Activated CD8-positive, alpha-beta T cell treated with anti-CD3 and anti-CD28 coated beads for 36 hours (primary cell): Measurements from ENCODE around the gene PSD2. TPM values are rescaled to one million over a fixed set of nuclear protein-coding genes. Genes with fewer than 3 reads are reported as not detected.
A peak's percentile ranks its signal among the peaks of the same experiment; 100 is the strongest.

Experiments
- ATAC-seq: fragments of 200-7000 bp; cut with Tn5 transposase; one replicate; pipeline ENCODE4 v1.10.0; 2021; ENCODE audit warnings: mild to moderate bottlenecking, moderate library complexity
- CTCF ChIA-PET: fragments of 350-600 bp; sonication (Branson Sonifier 250); formaldehyde crosslinking; loops from one replicate; lab custom pipeline; 2021; ENCODE audit warnings: antibody characterized with exemption; lab: Charles Lee
- POLR2A ChIA-PET: fragments of 350-600 bp; sonication (Branson Sonifier 250); formaldehyde crosslinking; loops from one replicate; lab custom pipeline; 2021; ENCODE audit warnings: antibody characterized with exemption; lab: Charles Lee
- DNase-seq: peaks from one replicate; pipeline ENCODE4 v3.0.0-alpha.2; 2020
- H3K27ac Mint-ChIP-seq: one replicate; pipeline ENCODE4 v1.8.0; 2021; ENCODE audit warnings: mild to moderate bottlenecking, mixed read lengths
- H3K27me3 Mint-ChIP-seq: one replicate; pipeline ENCODE4 v1.8.0; 2021; ENCODE audit warnings: mixed read lengths
- H3K36me3 Mint-ChIP-seq: one replicate; pipeline ENCODE4 v1.8.0; 2021; ENCODE audit warnings: low read depth, mixed read lengths
- H3K4me1 Mint-ChIP-seq: one replicate; pipeline ENCODE4 v1.8.0; 2021; ENCODE audit warnings: low read depth, mixed read lengths
- H3K4me3 Mint-ChIP-seq: one replicate; pipeline ENCODE4 v1.8.0; 2021; ENCODE audit warnings: mild to moderate bottlenecking, moderate library complexity, mixed read lengths
- H3K9me3 Mint-ChIP-seq: one replicate; pipeline ENCODE4 v1.8.0; 2021; ENCODE audit warnings: mixed read lengths
- CTCF ChIP-seq: fragments of 200-600 bp; IDR thresholded peaks from one replicate; pipeline ENCODE4 v1.8.0; 2022; ENCODE audit warnings: antibody characterized with exemption, mild to moderate bottlenecking
- intact Hi-C: fragments of 100-400 bp; cut with micrococcal nuclease; formaldehyde crosslinking; loops from one replicate; pipeline ENCODE4 v1.10.0; 2022
- total RNA-seq, 2 experiments: library from RNA; stranded (reverse); gene quantifications; one replicate each; pipeline ENCODE4 v1.2.3, GENCODE V29; 2021

Gene PSD2
- total RNA-seq, 2 experiments from 2014 or later, result 0.14 TPM; not detected in 1

DNA sequence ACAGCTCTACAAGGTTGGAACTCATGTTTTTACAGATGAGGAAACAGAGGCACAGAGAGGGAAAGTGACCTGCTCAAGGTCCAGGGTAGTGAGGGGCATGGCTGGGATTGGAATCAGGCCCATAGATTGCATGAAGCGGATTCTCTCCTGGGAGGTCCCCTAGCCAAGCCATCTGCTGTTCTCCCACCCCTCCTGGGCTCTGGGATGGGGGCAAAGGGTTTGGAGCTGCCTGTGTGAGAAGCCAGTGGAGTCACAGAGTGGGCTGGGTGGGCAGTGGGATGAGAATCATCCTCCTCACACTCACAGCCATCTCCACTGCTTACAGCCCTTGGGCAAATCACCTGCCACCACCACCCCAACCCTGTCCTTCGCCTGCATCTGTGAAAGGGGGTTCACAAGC lies 38.6 kb upstream of the PSD2 start:
- no peaks in the 10 kb centered on the region for H3K36me3 Mint-ChIP-seq
- H3K27me3 Mint-ChIP-seq, result peaks cover 26% of the 10 kb centered on the region
- ATAC-seq (no peak), DNase-seq (no peak)
- peaks cover 38% of the 10 kb centered on the region for H3K4me1 Mint-ChIP-seq
- POLR2A ChIA-PET, result no interaction called here
- CTCF ChIA-PET, result interaction anchor here (1.4 to 2.4 kb wide), 3 partner anchors 9 to 121 kb away, joined by 3 to 21 read pairs (median 8); no protein-coding TSS in a partner anchor
- H3K9me3 Mint-ChIP-seq, result no peaks in the 10 kb centered on the region
- H3K4me3 Mint-ChIP-seq, result peak overlapping the region; percentile 17
- intact Hi-C loops, result no loop called here
- H3K27ac Mint-ChIP-seq, result no peak overlapping the region
- no peak for TF ChIP-seq CTCF

GRCh38 chr5:139757727-139758509 lies 37.7 kb upstream of the PSD2 start:
- DNase-seq (no peak), ATAC-seq (no peak)
- no peak overlapping the region for H3K4me3 Mint-ChIP-seq
- H3K27ac Mint-ChIP-seq, result no peak overlapping the region
- peaks cover 28% of the 10 kb centered on the region for H3K4me1 Mint-ChIP-seq
- intact Hi-C loops, result no loop called here
- TF ChIP-seq CTCF, result no peak
- H3K27me3 Mint-ChIP-seq, result peaks cover 21% of the 10 kb centered on the region
- H3K36me3 Mint-ChIP-seq, result no peaks in the 10 kb centered on the region
- CTCF ChIA-PET, result interaction anchor here (0.8 to 2.4 kb wide), 5 partner anchors 8 to 122 kb away, joined by 3 to 21 read pairs (median 3); no protein-coding TSS in a partner anchor
- POLR2A ChIA-PET, result interaction anchor here (1.5 to 2.8 kb wide), 3 partner anchors 10 to 126 kb away, joined by 3 to 15 read pairs (median 6); no protein-coding TSS in a partner anchor
- H3K9me3 Mint-ChIP-seq, result no peaks in the 10 kb centered on the region

- POLR2A ChIA-PET, result interaction anchor here (1.5 to 2.8 kb wide), 3 partner anchors 11 to 127 kb away, joined by 3 to 15 read pairs (median 6); no protein-coding TSS in a partner anchor
- CTCF ChIA-PET, result interaction anchor here (0.8 to 1.4 kb wide), 5 partner anchors 8 to 124 kb away, joined by 3 to 5 read pairs (median 3); no protein-coding TSS in a partner anchor
These were observed 37.0 kb upstream of the PSD2 start for GRCh38 chr5:139758510-139759075.

DNA sequence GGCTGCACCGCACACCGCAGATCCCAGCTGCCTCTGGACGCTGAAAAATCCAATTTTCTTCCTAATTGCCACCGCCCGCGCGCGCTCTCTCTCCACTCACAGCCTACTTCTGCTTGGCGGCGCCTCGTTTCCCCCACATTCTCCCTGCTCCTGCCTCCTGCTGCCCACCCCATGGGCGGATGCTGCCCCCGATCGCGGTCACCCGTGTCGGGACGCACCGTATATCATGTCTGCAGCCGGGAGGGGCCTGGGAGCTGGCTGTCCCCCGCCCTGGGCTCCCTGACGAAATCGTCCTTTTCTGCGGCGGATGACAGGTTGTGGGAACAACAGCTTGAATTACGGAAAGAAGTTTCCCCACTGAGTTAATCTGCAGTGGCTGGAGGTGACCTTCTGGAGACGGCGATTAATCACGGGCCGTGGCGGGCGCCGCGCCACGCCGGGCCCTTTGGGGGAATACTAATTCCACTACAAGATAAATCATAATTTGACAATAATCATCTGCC lies 36.3 kb upstream of the PSD2 start:
- intact Hi-C loops, result no loop called here

More at GRCh38 chr5:139758510-139759075, 37.0 kb upstream of the PSD2 start:
- Mint-ChIP-seq H3K9me3 (no peaks in the 10 kb centered on the region), H3K36me3 (no peaks in the 10 kb centered on the region), H3K4me3 (no peak overlapping the region), H3K4me1 (peaks cover 22% of the 10 kb centered on the region), H3K27ac (no peak overlapping the region), H3K27me3 (peaks cover 27% of the 10 kb centered on the region)
- intact Hi-C loops, result no loop called here
- TF ChIP-seq CTCF, result no peak
- DNase-seq (no peak), ATAC-seq (no peak)

More for the DNA sequence above, 36.3 kb upstream of the PSD2 start:
- H3K9me3 Mint-ChIP-seq, result no peaks in the 10 kb centered on the region
- DNase-seq, result no peak
- peaks cover 22% of the 10 kb centered on the region for H3K4me1 Mint-ChIP-seq
- TF ChIP-seq CTCF, result no peak
- ChIA-PET CTCF (interaction anchor here (1.1 to 1.4 kb wide), 3 partner anchors 8 to 125 kb away, joined by 3 to 5 read pairs (median 4); no protein-coding TSS in a partner anchor), POLR2A (interaction anchor here (1.5 to 2.8 kb wide), 3 partner anchors 12 to 127 kb away, joined by 3 to 15 read pairs (median 6); no protein-coding TSS in a partner anchor)
- no peak overlapping the region for H3K4me3 Mint-ChIP-seq
- H3K36me3 Mint-ChIP-seq, result no peaks in the 10 kb centered on the region
- H3K27ac Mint-ChIP-seq, result no peak overlapping the region
- H3K27me3 Mint-ChIP-seq, result peaks cover 33% of the 10 kb centered on the region
- ATAC-seq, result no peak
